Ovary (tissue), 10 donors: Measurements from ENCODE around the gene CDIPT. TPM values are rescaled to one million over a fixed set of nuclear protein-coding genes. Genes with fewer than 3 reads are reported as not detected.

Source experiments
- DNase-seq, 5 donors: peaks; one replicate each; pipeline ENCODE4 v3.0.0-alpha.2; 2019 to 2020
- H3K27ac ChIP-seq, 2 donors: fragments of 200-600 bp; one replicate each; pipeline versions ENCODE4 v1.5.1 to v1.8.0; 2019 to 2022
- H3K27me3 ChIP-seq: fragments of 200-600 bp; one replicate; pipeline ENCODE4 v1.8.0; 2022
- H3K36me3 ChIP-seq: fragments of 200-600 bp; sonication (generic); one replicate; pipeline ENCODE4 v1.5.1; 2019
- H3K4me1 ChIP-seq: one replicate; pipeline ENCODE4 v1.8.1; 2013; ENCODE audit warnings: mild to moderate bottlenecking, moderate library complexity; ENCODE audit not compliant: insufficient read depth
- H3K4me3 ChIP-seq: fragments of 200-600 bp; sonication (generic); one replicate; pipeline ENCODE4 v1.5.1; 2017
- H3K9me3 ChIP-seq, 2 donors: fragments of 200-600 bp in 1 of 2; sonication (generic) in 1 of 2; one replicate each; pipeline versions ENCODE4 v1.5.1 to v1.8.1; 2013 to 2019; ENCODE audit warnings: mild to moderate bottlenecking in 1 of 2, moderate library complexity in 1 of 2
- EP300 ChIP-seq: sonication (generic); formaldehyde crosslinking; IDR thresholded peaks from one replicate; pipeline ENCODE4 v1.6.1; 2017; ENCODE audit warnings: antibody characterized with exemption
- POLR2A ChIP-seq: fragments of 450-650 bp; IDR thresholded peaks from one replicate; pipeline ENCODE4 v1.6.1; 2017; ENCODE audit warnings: antibody characterized with exemption, mild to moderate bottlenecking, moderate library complexity
- WGBS, 3 donors: extraction: QIAGEN DNeasy Blood & Tissue Kit in 1 of 3; methylation state at CpG; one replicate each; pipeline versions ENCODE4 v1.1.5 to v1.1.7; 2013 to 2017; 5-methylcytosine and 5-hydroxymethylcytosine counted together
- intact Hi-C, 4 donors: fragments of 100-400 bp; cut with DNase I; formaldehyde crosslinking; loops; one replicate each; pipeline versions ENCODE4 v1.11.0 to v1.15.1; 2022 to 2023
- long read RNA-seq, 3 donors: library from polyadenylated mRNA in 2 of 3; unstranded in 2 of 3; transcript quantifications; one replicate each; pipeline ENCODE4 v2.0.0 and lab custom pipeline, GENCODE V29; 2021 to 2026
- polyA plus RNA-seq, 2 donors: library from polyadenylated mRNA; stranded (reverse); fragments of 200-250 nt in 1 of 2; fragments of 350-450 nt in 1 of 2; fragmentation: Illumina TruSeq in 1 of 2; extraction: RNeasy Lipid Tissue Mini Kit (QIAGEN cat#74804) in 1 of 2; gene quantifications; one replicate each; pipeline ENCODE4 v1.2.3, GENCODE V29; 2013 to 2014
- total RNA-seq, 7 donors: library from RNA; depleted of rRNA in 2 of 7; stranded (reverse); fragments of >200 nt in 2 of 7; fragmentation: NEBNext Ultra II Directional in 3 of 7; extraction: Animal tissue kit (Norgen Biotek cat#: 25700) in 3 of 7; gene quantifications; one replicate each; pipeline versions ENCODE4 v1.1.0 to v1.2.4, GENCODE V29; 2016 to 2023
- TF ChIP-seq, protein P1 (sequence below), 3 donors: fragments of 450-650 bp in 2 of 3; fragments of 200-600 bp in 1 of 3; IDR thresholded peaks; one replicate each; pipeline versions ENCODE4 v1.5.1 to v1.8.0; 2016 to 2022; ENCODE audit warnings: antibody characterized with exemption in 3 of 3, mild to moderate bottlenecking in 1 of 3
- donor health status: DM: no; HTN: no; CAD: no; lungs with moderate emphysema.
- donor health status: DM: no; HTN: no; CAD: no.
- donor health status: Bipolar disorder and iron deficiency.
- donor health status: DM: yes; HTN: yes; CAD: no.
- donor health status: DM: no; HTN: no; CAD: no.
- donor health status: DM: yes; HTN: yes; CAD: no.

Gene CDIPT, protein sequence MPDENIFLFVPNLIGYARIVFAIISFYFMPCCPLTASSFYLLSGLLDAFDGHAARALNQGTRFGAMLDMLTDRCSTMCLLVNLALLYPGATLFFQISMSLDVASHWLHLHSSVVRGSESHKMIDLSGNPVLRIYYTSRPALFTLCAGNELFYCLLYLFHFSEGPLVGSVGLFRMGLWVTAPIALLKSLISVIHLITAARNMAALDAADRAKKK
- total RNA-seq = 100 to 1,000 TPM in 4 of 7 donors, 10 to 100 TPM in 3; 88.2 to 121 (median 110) TPM
- polyA plus RNA-seq = 100 to 1,000 TPM in 1 of 2 donors, 10 to 100 TPM in 1; 47.6 to 145 TPM
- long read RNA-seq, donor 1, transcript CDIPT-201 (6 exons, 2,353 nt) = major isoform, 125 of 159 reads
- long read RNA-seq, donor 1, partial matches to known transcripts = 27 of 159 reads
- long read RNA-seq, donor 1, other reads (novel, unspliced or antisense) = 3 of 159 reads
- long read RNA-seq, donor 2, transcript CDIPT-201 (6 exons, 2,353 nt) = major isoform, 15 of 41 reads
- long read RNA-seq, donor 2, partial matches to known transcripts = 19 of 41 reads
- long read RNA-seq, donor 2, other reads (novel, unspliced or antisense) = 5 of 41 reads
- long read RNA-seq, donor 3, transcript CDIPT-201 (6 exons, 2,353 nt) = major isoform, 180 of 229 reads
- long read RNA-seq, donor 3, transcript CDIPT-207 (5 exons, 1,671 nt) = minor isoform, 5 of 229 reads
- long read RNA-seq, donor 3, transcript CDIPT-206 (6 exons, 1,015 nt) = minor isoform, 14 of 229 reads
- long read RNA-seq, donor 3, partial matches to known transcripts = 18 of 229 reads
- long read RNA-seq, donor 3, other reads (novel, unspliced or antisense) = 11 of 229 reads

DNA sequence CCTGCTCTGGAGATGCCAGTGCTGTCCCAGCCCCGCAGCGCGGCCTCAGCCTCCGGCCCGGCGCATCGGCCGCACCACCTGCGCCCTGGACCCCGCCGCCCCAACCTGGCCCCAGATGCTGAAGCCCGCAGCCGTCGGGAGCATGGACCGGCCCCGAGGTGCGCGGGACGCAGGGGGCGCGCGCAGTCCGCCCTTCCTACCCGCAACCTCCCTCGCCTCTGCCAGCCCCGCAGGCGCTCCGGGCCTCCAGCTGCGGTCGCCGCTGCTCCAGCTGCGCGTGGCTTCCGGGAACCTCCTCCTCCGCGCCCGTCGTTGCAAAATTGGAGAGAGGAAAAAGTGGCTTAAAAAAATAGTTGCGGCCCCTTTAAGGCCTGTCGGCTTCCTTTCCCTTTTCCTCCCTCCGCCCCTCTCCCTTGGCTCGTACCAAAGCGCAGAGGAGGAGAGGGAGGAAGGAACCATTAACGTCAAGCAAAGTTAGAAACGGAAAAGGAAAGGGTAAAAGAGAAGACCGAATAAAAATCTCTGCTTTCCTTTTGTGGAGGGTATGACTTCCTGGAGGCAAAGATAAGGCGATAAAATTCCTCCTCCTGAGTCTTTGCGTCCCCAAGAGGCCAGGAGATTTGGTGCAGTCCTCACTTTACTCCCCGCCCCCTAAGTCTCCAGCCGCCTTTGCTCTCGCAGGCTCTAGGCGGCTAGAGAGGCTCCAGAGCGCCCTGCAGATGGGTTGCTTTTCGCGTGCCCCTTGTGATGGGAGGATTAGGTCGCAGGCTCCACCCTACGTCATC is at the start of gene CDIPT:
Gene CDIPT (minus strand): TSS at position 343 of the 785 bp plus-strand sequence. CDS start 369 bp downstream, outside the sequence.
- TF ChIP-seq POLR2A = no peak
- TF ChIP-seq, protein P1, sequence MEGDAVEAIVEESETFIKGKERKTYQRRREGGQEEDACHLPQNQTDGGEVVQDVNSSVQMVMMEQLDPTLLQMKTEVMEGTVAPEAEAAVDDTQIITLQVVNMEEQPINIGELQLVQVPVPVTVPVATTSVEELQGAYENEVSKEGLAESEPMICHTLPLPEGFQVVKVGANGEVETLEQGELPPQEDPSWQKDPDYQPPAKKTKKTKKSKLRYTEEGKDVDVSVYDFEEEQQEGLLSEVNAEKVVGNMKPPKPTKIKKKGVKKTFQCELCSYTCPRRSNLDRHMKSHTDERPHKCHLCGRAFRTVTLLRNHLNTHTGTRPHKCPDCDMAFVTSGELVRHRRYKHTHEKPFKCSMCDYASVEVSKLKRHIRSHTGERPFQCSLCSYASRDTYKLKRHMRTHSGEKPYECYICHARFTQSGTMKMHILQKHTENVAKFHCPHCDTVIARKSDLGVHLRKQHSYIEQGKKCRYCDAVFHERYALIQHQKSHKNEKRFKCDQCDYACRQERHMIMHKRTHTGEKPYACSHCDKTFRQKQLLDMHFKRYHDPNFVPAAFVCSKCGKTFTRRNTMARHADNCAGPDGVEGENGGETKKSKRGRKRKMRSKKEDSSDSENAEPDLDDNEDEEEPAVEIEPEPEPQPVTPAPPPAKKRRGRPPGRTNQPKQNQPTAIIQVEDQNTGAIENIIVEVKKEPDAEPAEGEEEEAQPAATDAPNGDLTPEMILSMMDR (IDR thresholded peaks at IDR 0.05) = peak; percentile 35 to 91 (median 84)
- TF ChIP-seq EP300 = no peak
- H3K27ac ChIP-seq = peak within 1 kb of the TSS; percentile 89 to 93
- intact Hi-C loops = loop anchor here in 1 of 4 donors (10.0 kb wide), 1 partner anchor 142 kb away; no protein-coding TSS in a partner anchor
- no peaks in the 10 kb centered on the region for H3K9me3 ChIP-seq
- peaks cover 4% of the 10 kb centered on the region for H3K4me1 ChIP-seq
- no peaks in the 10 kb centered on the region for H3K36me3 ChIP-seq
- H3K27me3 ChIP-seq = no peaks in the 10 kb centered on the region
- H3K4me3 ChIP-seq = peak within 1 kb of the TSS; percentile 77
- peak; percentile 90 to 93 (median 93) for DNase-seq
- 0 to 1% (median 0%) methylated on average over 45 to 57 of the region's 57 CpGs for WGBS, 3 donors

DNA sequence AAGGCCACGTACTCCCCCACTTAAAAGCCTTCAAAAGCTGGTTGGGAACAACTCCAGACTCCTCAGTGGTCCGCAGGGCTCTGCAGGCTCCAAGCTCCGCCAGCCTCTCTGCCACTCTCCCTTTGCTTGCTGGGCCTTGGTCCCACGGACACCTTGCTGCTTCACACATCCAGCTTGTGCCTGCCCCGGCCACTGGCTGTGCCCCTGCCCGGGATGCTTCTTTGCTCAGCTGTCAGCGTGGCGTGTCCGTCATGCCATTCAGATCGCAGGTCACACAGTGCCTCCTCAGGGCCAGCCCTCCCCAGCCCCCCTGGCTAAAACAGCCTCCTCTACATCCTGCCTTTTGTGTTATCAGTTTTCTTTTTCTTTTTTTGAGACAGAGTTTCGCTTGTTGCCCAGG is 49.1 kb upstream of the CDIPT start:
- Histone ChIP-seq H3K36me3 (no peaks in the 10 kb centered on the region), H3K9me3 (no peaks in the 10 kb centered on the region), H3K4me3 (no peak overlapping the region), H3K27me3 (no peaks in the 10 kb centered on the region), H3K4me1 (no peaks in the 10 kb centered on the region), H3K27ac (no peak overlapping the region)
- 49 to 68% (median 60%) methylated on average over 11 of the region's 11 CpGs for WGBS, 3 donors
- intact Hi-C loops = loop anchor here in 1 of 4 donors (5.0 kb wide), 1 partner anchor 40 kb away; no protein-coding TSS in a partner anchor
- TF ChIP-seq, protein P1 (IDR thresholded peaks at IDR 0.05) = no peak
- TF ChIP-seq POLR2A = no peak
- TF ChIP-seq EP300 = no peak
- peak in 1 of 5 donors; percentile 26 for DNase-seq

DNA sequence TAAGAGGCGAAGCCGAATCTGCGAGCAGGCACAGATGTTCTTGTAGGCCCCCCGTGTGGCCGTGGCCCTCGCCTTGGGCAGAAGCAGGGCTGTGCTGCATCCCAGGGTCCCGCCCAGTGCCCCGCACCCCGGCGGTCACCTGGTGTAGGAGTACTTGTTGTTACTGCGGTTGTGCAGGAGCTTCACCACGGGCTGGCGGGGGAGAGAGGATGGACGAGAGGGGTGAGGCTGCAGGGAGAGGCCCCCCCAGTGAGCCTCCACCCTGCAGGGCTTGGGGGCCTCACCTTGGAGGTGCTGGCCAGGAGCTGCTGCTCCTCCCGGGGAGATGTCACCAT is 48.6 kb upstream of the CDIPT start:
- peak in 1 of 5 donors; percentile 31 for DNase-seq
- Histone ChIP-seq H3K9me3 (no peaks in the 10 kb centered on the region), H3K27me3 (no peaks in the 10 kb centered on the region), H3K36me3 (no peaks in the 10 kb centered on the region), H3K4me3 (no peak overlapping the region), H3K27ac (no peak overlapping the region), H3K4me1 (no peaks in the 10 kb centered on the region)
- intact Hi-C loops = loop anchor here in 1 of 4 donors (5.0 kb wide), 1 partner anchor 39 kb away; no protein-coding TSS in a partner anchor
- TF ChIP-seq EP300 = no peak
- TF ChIP-seq, protein P1 (IDR thresholded peaks at IDR 0.05) = no peak
- no peak for TF ChIP-seq POLR2A
- 53 to 64% (median 56%) methylated on average over 15 of the region's 15 CpGs for WGBS, 3 donors
